ENCODE results near the gene KHDRBS1. TPM values are rescaled to one million over a fixed set of nuclear protein-coding genes. Genes with fewer than 3 reads are reported as not detected.
A peak's percentile ranks its signal among the peaks of the same experiment; 100 is the strongest.

KHDRBS1 gene
- total and polyA plus RNA-seq, 9 of the 15 experiments (the other 6 are each of a cell fraction or from before 2014, with no cell fraction given) = 48.4 to 257 (median 114) TPM

GRCh38 chr1:32012709-32013385, 821 bp upstream of the KHDRBS1 start (continued):
- TF ChIP-seq ZNF740 (CRISPR knock-in tag; IDR thresholded peaks at IDR 0.05) = no peak
- peak in 1 of 2 experiments; percentile 47; a peak in 1 of 4 replicates for TF ChIP-seq ZNF740 (tag; IDR thresholded peaks at IDR 0.05)
- TF ChIP-seq ZNF407 (IDR thresholded peaks at IDR 0.05; ENCODE audit: low read depth) = peak; percentile 58; the same call in 1 of the 2 replicates
- TF ChIP-seq NR2C1 (IDR thresholded peaks at IDR 0.05) = no peak; the same call in 1 of the 2 replicates
- peak; percentile 45; the same call in 1 of the 2 replicates for TF ChIP-seq NR2C1 (tag; IDR thresholded peaks at IDR 0.05)
- TF ChIP-seq EP300 (IDR thresholded peaks at IDR 0.05; ENCODE audit: low read length) = no peak
- peak; percentile 8 for TF ChIP-seq PRDM10 (IDR thresholded peaks at IDR 0.05; ENCODE audit: partially characterized antibody)
- no peak for TF ChIP-seq NFE2L1 (tag; IDR thresholded peaks at IDR 0.05; ENCODE audit: borderline replicate concordance, low read depth)
- peak; percentile 49; the same call in 1 of the 2 replicates for TF ChIP-seq KHSRP (IDR thresholded peaks at IDR 0.05)
- TF ChIP-seq OTX1 (CRISPR knock-in tag; IDR thresholded peaks at IDR 0.05) = peak; percentile 98; the same call in 1 of the 2 replicates
- TF ChIP-seq LARP7 (IDR thresholded peaks at IDR 0.05) = peak; percentile 97
- TF ChIP-seq HES1 (IDR thresholded peaks at IDR 0.05; ENCODE audit: low read depth) = peak; percentile 53; the same call in 1 of the 2 replicates
- TF ChIP-seq PKNOX1 (IDR thresholded peaks at IDR 0.05) = peak; percentile 45; the same call in 1 of the 2 replicates

All from K562 (cell line).